B cell (primary cell): Measurements from ENCODE around the gene RALGAPA2.

Experiments used
- CTCF ChIP-seq: fragments of 200-600 bp; IDR thresholded peaks from one replicate; pipeline ENCODE4 v1.8.0; 2022; ENCODE audit warnings: antibody characterized with exemption, mild to moderate bottlenecking
- EZH2 ChIP-seq: IDR thresholded peaks from 2 replicates; pipeline ENCODE4 v1.6.1; 2012; ENCODE audit warnings: borderline replicate concordance, low read depth, mild to moderate bottlenecking, moderate library complexity, low read length; ENCODE audit not compliant: insufficient read depth, poor library complexity, severe bottlenecking

DNA sequence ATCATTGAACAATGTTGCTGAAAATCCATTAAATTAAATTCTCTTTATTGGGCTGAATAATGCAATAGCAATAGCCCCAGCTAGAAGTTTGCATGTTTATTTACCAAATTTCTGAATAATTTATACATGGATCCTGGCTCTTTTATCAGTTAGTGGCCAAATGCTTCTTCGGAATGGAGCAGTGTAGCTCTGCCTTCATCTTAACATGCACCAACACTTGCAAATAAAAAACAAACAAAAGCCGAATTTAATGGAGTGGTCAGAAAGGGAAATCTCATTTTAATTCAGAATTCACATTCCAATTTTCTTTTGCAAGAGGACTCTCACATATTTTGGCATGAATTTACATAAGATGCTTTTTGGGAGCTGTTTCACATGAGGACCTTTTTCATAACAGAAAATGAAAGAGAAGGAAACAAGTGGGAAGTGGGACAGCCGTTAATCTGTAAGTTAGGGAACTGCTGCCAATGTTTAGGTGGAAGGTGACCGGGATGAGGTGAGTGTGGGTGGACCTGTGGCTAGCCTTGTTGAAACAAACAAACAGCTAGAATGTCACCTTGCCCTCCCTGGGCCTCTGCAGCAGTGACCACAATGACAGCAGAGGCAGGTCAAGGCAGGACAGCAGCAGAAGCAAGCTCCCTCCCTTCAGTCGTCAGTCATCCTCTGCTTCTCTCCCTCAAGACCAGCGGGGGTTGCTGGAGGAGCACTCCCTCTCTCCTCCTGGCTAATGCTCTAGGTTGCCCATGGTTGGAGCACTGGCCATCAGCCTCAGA is 271.4 kb downstream of the RALGAPA2 start:
- TF ChIP-seq CTCF: no peak
- TF ChIP-seq EZH2: no peak
